WTC11 (cell line): Measurements from ENCODE around the gene KLHL11. TPM values are rescaled to one million over a fixed set of nuclear protein-coding genes. Genes with fewer than 3 reads are reported as not detected.

Experiments
- ATAC-seq: fragments of 200-7000 bp; cut with Tn5 transposase; 2 replicates; pipeline ENCODE4 v1.10.0; 2021; ENCODE audit warnings: mild to moderate bottlenecking, moderate library complexity
- CTCF ChIA-PET: fragments of 300-600 bp; sonication (Branson Sonifier 250); formaldehyde crosslinking; loops from one replicate; lab custom pipeline; 2021; ENCODE audit warnings: antibody characterized with exemption; lab: Charles Lee
- POLR2A ChIA-PET: fragments of 350-600 bp; sonication (Branson Sonifier 250); formaldehyde crosslinking; loops from one replicate; lab custom pipeline; 2021; ENCODE audit warnings: antibody characterized with exemption; lab: Charles Lee
- DNase-seq: peaks from one replicate; pipeline ENCODE4 v3.0.0; 2021; ENCODE audit warnings: low spot score
- H3K27ac Mint-ChIP-seq: 2 replicates; pipeline ENCODE4 v1.8.0; 2021; ENCODE audit warnings: mixed read lengths
- H3K27me3 Mint-ChIP-seq: 2 replicates; pipeline ENCODE4 v1.8.0; 2021; ENCODE audit warnings: low read depth, mild to moderate bottlenecking, moderate library complexity, mixed read lengths
- H3K36me3 Mint-ChIP-seq: 2 replicates; pipeline ENCODE4 v1.8.0; 2021; ENCODE audit warnings: mixed read lengths
- H3K4me1 Mint-ChIP-seq: 2 replicates; pipeline ENCODE4 v1.8.0; 2022; ENCODE audit warnings: mixed read lengths
- H3K4me3 Mint-ChIP-seq: 2 replicates; pipeline ENCODE4 v1.8.0; 2021; ENCODE audit warnings: mild to moderate bottlenecking, moderate library complexity, mixed read lengths
- H3K9me3 Mint-ChIP-seq: 2 replicates; pipeline ENCODE4 v1.8.0; 2021; ENCODE audit warnings: mixed read lengths
- CBFB ChIP-seq: sonication (generic); formaldehyde crosslinking; IDR thresholded peaks from 2 replicates; pipeline ENCODE4 v1.8.1; 2022; ENCODE audit warnings: mild to moderate bottlenecking, low read depth, missing genetic modification reagents
- ELF4 ChIP-seq: sonication (generic); formaldehyde crosslinking; IDR thresholded peaks from 2 replicates; pipeline ENCODE4 v1.8.1; 2022; ENCODE audit warnings: low read depth, mild to moderate bottlenecking, moderate library complexity, missing genetic modification reagents
- EMX1 ChIP-seq: fragments of 250-450 bp; sonication (Bioruptor Pico); IDR thresholded peaks from 2 replicates; pipeline ENCODE4 v1.8.0; 2021; ENCODE audit warnings: mild to moderate bottlenecking
- KAT7 ChIP-seq: sonication (generic); formaldehyde crosslinking; IDR thresholded peaks from 2 replicates; pipeline ENCODE4 v1.8.1; 2023; ENCODE audit warnings: missing genetic modification reagents, mild to moderate bottlenecking, borderline replicate concordance
- NR2C2 ChIP-seq: sonication (generic); formaldehyde crosslinking; IDR thresholded peaks from 2 replicates; pipeline ENCODE4 v1.8.0; 2022; ENCODE audit warnings: mild to moderate bottlenecking, missing genetic modification reagents
- NR3C1 ChIP-seq: sonication (generic); formaldehyde crosslinking; conservative IDR thresholded peaks from 2 replicates; pipeline ENCODE4 v1.8.1; 2023; ENCODE audit warnings: low read depth, mild to moderate bottlenecking, missing genetic modification reagents
- PRRX2 ChIP-seq: fragments of 250-450 bp; sonication (Bioruptor Pico); IDR thresholded peaks from 2 replicates; pipeline ENCODE4 v1.8.0; 2021; ENCODE audit warnings: mild to moderate bottlenecking
- total RNA-seq: library from RNA; stranded (reverse); gene quantifications from 3 replicates; pipeline ENCODE4 v1.2.3, GENCODE V29; 2021
- TF ChIP-seq, protein P1 (sequence below): fragments of 200-600 bp; IDR thresholded peaks from 2 replicates; pipeline ENCODE4 v1.8.0; 2022; ENCODE audit warnings: antibody characterized with exemption
- TF ChIP-seq, protein P2 (sequence below): sonication (generic); formaldehyde crosslinking; conservative IDR thresholded peaks from 2 replicates; pipeline ENCODE4 v1.8.1; 2022; ENCODE audit warnings: mild to moderate bottlenecking, missing genetic modification reagents
- TF ChIP-seq, protein P3 (sequence below): sonication (generic); formaldehyde crosslinking; IDR thresholded peaks from 2 replicates; pipeline ENCODE4 v1.8.1; 2022; ENCODE audit warnings: mild to moderate bottlenecking, missing genetic modification reagents, moderate library complexity, borderline replicate concordance
- TF ChIP-seq, protein P4 (sequence below): sonication (generic); formaldehyde crosslinking; IDR thresholded peaks from 2 replicates; pipeline ENCODE4 v1.8.1; 2023; ENCODE audit warnings: mild to moderate bottlenecking, missing genetic modification reagents, borderline replicate concordance
- TF ChIP-seq, protein P5 (sequence below): sonication (generic); formaldehyde crosslinking; IDR thresholded peaks from 2 replicates; pipeline ENCODE4 v1.8.0; 2022; ENCODE audit warnings: mild to moderate bottlenecking, missing genetic modification reagents
- TF ChIP-seq, protein P6 (sequence below): sonication (generic); formaldehyde crosslinking; IDR thresholded peaks from 2 replicates; pipeline ENCODE4 v1.8.0; 2022; ENCODE audit warnings: mild to moderate bottlenecking, missing genetic modification reagents
- TF ChIP-seq, protein P7 (sequence below): fragments of 250-450 bp; sonication (Bioruptor Pico); IDR thresholded peaks from 2 replicates; pipeline ENCODE4 v1.9.0; 2021; ENCODE audit warnings: mild to moderate bottlenecking
- TF ChIP-seq, protein P8 (sequence below): sonication (generic); formaldehyde crosslinking; IDR thresholded peaks from 2 replicates; pipeline ENCODE4 v1.8.1; 2022; ENCODE audit warnings: low read depth, missing genetic modification reagents, borderline replicate concordance

The KLHL11 gene
- total RNA-seq, 1 experiment from 2014 or later = 15.0 TPM

DNA sequence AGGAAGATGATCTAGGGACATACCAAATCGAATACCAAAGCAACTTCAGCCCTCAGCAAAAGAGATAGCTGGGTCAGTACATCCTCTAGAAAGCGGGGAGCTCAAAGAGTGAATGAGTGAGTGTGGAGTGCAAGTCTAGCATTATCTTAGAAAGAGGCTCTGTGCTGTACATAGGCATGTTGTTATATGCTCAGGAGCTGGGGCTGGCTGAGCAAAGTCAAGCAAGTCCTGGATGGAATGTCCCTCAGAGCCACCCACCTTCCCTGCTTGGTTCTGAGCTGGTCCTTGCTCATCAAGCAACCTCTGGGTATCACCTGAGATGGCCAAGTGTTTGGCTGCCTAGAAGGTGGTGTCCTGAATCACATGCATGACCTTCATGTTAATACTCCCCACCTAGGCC, 4.9 kb upstream of the KLHL11 start:
- ChIA-PET CTCF (interaction anchor here (0.6 kb wide), 1 partner anchor 86 kb away, joined by 4 read pairs; no protein-coding TSS in a partner anchor), POLR2A (no interaction called here)
- ATAC-seq (no peak), DNase-seq (no peak)
- Mint-ChIP-seq H3K9me3 (no peaks in the 10 kb centered on the region), H3K27ac (no peak overlapping the region), H3K4me1 (peaks cover 3% of the 10 kb centered on the region; the same call in 1 of the 2 replicates), H3K4me3 (no peak overlapping the region), H3K36me3 (peaks cover 80% of the 10 kb centered on the region), H3K27me3 (no peaks in the 10 kb centered on the region)
- TF ChIP-seq CBFB (CRISPR knock-in tag) (no peak), ELF4 (no peak), EMX1 (no peak), NR2C2 (CRISPR knock-in tag) (no peak), PRRX2 (CRISPR knock-in tag) (no peak), KAT7 (CRISPR knock-in tag) (no peak), NR3C1 (no peak)
- TF ChIP-seq, protein P1, sequence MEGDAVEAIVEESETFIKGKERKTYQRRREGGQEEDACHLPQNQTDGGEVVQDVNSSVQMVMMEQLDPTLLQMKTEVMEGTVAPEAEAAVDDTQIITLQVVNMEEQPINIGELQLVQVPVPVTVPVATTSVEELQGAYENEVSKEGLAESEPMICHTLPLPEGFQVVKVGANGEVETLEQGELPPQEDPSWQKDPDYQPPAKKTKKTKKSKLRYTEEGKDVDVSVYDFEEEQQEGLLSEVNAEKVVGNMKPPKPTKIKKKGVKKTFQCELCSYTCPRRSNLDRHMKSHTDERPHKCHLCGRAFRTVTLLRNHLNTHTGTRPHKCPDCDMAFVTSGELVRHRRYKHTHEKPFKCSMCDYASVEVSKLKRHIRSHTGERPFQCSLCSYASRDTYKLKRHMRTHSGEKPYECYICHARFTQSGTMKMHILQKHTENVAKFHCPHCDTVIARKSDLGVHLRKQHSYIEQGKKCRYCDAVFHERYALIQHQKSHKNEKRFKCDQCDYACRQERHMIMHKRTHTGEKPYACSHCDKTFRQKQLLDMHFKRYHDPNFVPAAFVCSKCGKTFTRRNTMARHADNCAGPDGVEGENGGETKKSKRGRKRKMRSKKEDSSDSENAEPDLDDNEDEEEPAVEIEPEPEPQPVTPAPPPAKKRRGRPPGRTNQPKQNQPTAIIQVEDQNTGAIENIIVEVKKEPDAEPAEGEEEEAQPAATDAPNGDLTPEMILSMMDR = no peak
- TF ChIP-seq, protein P2, sequence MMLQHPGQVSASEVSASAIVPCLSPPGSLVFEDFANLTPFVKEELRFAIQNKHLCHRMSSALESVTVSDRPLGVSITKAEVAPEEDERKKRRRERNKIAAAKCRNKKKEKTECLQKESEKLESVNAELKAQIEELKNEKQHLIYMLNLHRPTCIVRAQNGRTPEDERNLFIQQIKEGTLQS = no peak
- TF ChIP-seq, protein P3, sequence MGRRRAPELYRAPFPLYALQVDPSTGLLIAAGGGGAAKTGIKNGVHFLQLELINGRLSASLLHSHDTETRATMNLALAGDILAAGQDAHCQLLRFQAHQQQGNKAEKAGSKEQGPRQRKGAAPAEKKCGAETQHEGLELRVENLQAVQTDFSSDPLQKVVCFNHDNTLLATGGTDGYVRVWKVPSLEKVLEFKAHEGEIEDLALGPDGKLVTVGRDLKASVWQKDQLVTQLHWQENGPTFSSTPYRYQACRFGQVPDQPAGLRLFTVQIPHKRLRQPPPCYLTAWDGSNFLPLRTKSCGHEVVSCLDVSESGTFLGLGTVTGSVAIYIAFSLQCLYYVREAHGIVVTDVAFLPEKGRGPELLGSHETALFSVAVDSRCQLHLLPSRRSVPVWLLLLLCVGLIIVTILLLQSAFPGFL (CRISPR knock-in tag) = no peak
- TF ChIP-seq, protein P4, sequence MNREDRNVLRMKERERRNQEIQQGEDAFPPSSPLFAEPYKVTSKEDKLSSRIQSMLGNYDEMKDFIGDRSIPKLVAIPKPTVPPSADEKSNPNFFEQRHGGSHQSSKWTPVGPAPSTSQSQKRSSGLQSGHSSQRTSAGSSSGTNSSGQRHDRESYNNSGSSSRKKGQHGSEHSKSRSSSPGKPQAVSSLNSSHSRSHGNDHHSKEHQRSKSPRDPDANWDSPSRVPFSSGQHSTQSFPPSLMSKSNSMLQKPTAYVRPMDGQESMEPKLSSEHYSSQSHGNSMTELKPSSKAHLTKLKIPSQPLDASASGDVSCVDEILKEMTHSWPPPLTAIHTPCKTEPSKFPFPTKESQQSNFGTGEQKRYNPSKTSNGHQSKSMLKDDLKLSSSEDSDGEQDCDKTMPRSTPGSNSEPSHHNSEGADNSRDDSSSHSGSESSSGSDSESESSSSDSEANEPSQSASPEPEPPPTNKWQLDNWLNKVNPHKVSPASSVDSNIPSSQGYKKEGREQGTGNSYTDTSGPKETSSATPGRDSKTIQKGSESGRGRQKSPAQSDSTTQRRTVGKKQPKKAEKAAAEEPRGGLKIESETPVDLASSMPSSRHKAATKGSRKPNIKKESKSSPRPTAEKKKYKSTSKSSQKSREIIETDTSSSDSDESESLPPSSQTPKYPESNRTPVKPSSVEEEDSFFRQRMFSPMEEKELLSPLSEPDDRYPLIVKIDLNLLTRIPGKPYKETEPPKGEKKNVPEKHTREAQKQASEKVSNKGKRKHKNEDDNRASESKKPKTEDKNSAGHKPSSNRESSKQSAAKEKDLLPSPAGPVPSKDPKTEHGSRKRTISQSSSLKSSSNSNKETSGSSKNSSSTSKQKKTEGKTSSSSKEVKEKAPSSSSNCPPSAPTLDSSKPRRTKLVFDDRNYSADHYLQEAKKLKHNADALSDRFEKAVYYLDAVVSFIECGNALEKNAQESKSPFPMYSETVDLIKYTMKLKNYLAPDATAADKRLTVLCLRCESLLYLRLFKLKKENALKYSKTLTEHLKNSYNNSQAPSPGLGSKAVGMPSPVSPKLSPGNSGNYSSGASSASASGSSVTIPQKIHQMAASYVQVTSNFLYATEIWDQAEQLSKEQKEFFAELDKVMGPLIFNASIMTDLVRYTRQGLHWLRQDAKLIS (CRISPR knock-in tag) = no peak
- TF ChIP-seq, protein P5, sequence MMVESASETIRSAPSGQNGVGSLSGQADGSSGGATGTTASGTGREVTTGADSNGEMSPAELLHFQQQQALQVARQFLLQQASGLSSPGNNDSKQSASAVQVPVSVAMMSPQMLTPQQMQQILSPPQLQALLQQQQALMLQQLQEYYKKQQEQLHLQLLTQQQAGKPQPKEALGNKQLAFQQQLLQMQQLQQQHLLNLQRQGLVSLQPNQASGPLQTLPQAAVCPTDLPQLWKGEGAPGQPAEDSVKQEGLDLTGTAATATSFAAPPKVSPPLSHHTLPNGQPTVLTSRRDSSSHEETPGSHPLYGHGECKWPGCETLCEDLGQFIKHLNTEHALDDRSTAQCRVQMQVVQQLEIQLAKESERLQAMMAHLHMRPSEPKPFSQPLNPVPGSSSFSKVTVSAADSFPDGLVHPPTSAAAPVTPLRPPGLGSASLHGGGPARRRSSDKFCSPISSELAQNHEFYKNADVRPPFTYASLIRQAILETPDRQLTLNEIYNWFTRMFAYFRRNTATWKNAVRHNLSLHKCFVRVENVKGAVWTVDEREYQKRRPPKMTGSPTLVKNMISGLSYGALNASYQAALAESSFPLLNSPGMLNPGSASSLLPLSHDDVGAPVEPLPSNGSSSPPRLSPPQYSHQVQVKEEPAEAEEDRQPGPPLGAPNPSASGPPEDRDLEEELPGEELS (CRISPR knock-in tag) = no peak
- TF ChIP-seq, protein P6, sequence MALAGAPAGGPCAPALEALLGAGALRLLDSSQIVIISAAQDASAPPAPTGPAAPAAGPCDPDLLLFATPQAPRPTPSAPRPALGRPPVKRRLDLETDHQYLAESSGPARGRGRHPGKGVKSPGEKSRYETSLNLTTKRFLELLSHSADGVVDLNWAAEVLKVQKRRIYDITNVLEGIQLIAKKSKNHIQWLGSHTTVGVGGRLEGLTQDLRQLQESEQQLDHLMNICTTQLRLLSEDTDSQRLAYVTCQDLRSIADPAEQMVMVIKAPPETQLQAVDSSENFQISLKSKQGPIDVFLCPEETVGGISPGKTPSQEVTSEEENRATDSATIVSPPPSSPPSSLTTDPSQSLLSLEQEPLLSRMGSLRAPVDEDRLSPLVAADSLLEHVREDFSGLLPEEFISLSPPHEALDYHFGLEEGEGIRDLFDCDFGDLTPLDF (CRISPR knock-in tag) = no peak
- TF ChIP-seq, protein P7, sequence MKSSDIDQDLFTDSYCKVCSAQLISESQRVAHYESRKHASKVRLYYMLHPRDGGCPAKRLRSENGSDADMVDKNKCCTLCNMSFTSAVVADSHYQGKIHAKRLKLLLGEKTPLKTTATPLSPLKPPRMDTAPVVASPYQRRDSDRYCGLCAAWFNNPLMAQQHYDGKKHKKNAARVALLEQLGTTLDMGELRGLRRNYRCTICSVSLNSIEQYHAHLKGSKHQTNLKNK (CRISPR knock-in tag) = no peak
- TF ChIP-seq, protein P8, sequence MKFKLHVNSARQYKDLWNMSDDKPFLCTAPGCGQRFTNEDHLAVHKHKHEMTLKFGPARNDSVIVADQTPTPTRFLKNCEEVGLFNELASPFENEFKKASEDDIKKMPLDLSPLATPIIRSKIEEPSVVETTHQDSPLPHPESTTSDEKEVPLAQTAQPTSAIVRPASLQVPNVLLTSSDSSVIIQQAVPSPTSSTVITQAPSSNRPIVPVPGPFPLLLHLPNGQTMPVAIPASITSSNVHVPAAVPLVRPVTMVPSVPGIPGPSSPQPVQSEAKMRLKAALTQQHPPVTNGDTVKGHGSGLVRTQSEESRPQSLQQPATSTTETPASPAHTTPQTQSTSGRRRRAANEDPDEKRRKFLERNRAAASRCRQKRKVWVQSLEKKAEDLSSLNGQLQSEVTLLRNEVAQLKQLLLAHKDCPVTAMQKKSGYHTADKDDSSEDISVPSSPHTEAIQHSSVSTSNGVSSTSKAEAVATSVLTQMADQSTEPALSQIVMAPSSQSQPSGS (CRISPR knock-in tag) = no peak
